NCI-H69 (cell line): ENCODE measurements around the gene ATF1.
"Not testable (repeated sequence)": the region's sequence is repeated elsewhere in the genome, so short reads cannot be mapped to it uniquely, and the experiment has no call there.

Experiments
- DNase-seq: peaks from one replicate; lab custom pipeline; 2025; lab: John Stamatoyannopoulos, UW

ATF1 gene

DNA sequence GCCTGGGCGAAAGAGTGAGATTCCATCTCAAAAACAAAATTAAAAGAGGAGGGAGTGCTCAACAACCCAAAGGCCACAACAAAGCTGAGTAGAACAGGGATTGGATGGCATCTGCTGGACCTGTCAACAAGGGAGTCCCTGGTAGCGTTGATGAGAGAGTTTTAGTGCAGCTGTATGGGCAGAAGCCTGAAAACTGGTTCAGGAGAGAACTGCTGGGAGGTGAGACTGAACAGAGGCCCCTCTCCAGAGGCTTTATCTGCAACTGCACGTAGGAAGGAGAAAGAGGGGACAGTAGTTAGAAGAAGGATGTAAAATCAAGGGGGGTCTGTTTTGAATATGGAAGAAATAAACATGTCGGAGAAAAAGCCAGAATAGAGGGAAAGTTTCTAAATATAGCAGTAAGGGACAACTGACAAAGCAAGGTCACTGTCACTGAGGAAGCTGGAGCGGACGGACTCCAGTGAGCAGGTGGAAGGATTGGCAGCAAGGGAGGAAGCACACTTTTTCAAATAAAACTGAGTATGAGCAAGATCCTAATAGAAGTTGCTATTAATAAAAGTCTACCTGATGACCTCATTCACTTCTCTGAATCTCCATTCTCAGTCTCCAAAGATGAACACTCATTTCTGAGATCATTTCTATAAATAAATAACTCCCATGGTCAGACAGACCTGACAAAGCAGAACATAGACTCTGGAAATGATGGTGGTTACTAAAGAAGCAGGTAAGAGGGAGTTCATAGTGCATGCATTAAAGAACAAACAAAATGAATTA lies 11.8 kb upstream of the ATF1 start:
- no peak for DNase-seq

DNA sequence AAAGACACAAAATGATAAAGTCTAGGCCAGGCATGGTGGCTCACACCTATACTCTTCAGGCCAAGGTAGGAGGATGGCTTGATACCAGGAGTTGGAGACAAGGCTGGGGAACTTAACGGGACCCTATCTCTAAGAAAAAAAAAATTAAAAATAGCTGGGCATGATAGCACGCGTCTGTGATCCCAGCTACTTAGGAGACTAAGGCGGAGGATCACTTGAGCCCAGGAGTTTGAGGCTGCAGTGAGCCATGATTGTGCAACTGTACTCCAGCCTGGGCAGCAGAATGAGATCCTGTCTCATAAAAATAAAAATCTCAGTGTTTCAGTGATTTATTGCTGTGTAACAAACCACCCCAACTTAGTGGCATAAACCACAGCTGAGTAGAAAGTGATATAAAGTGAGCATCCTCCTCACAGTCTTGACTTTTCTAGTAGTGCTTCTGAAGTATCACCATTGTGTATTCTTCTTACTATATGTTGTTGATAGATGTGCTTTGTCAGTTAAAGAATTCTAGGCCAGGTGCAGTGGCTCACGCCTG lies 10.6 kb upstream of the ATF1 start:
- no peak for DNase-seq

DNA sequence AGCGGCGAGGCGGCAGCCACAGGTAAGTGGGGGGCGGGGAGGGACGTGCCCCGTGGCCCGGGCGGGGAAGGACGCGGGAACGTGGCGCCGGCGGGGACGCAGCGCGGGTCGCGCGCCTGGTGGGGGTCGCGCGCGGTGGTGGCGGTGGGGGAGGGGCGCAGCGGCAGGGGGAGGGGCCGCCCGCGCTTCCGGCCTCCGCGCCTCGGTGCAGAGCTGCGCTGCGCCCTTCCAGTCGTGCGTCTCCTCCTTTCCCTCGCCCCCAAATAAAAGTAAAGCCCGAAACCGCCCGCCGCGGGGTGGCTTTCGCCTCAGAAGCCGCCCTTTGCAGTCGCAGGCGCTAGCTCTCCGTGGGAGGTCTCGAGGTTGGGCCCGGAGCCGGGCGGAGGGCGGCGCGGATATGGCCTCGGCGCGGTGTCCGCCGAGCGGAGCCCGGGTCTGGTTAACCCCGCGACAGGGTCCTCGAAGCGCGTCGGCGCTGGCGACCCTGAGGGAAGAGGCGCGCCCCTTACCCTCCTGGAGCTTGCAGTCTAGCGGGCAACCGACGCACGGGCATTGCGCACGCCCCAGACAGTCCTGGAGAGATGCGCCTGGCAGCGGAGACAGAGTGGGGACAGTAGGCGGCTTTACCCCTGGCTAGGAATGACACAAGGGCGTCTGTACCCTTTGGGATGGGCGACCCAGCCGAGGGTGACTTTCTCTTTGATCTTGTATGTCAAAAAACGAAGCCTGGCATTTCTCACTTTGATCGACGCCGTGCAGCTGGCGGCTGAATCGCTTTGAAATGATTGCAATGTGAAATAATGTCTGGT lies 589 bp downstream of the ATF1 start:
- peak; percentile 88 for DNase-seq

DNA sequence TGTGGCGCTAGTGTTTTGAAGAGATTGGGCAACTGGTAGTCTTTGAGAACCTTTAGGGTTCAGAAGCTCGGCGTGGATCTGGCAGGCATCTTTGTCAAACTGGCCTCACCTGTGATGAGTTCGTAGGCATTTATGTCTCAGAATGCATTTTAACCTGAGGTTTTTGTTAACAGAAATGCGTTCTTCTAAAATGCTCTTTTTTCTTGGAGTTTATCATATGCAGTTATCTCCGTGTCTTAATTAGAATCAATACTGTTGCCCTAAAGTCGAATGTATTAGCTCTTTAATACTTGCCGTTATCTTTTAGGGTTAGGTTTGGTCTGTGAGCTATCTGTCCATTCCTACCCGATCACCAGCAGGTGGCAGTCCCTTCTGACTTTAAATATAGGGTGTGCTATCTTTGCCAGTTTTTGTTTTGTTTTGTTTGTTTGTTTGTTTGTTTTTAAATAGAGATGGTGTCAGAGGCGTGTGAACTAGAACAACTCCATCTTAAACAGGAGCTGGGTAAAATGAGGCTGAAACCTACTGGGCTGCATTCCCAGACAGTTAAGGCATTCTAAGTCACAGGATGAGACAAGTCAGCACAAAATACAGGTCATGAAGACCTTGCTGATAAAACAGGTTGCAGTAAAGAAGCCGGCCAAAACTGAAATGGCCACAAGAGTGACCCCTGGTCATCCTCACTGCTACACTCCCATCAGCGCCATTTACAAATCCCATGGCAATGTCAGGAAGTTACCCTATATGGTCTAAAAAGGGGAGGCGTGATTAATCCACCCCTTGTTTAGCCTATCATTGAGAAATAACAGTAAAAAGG lies 1.4 kb downstream of the ATF1 start:
- peak; percentile 68 for DNase-seq

DNA sequence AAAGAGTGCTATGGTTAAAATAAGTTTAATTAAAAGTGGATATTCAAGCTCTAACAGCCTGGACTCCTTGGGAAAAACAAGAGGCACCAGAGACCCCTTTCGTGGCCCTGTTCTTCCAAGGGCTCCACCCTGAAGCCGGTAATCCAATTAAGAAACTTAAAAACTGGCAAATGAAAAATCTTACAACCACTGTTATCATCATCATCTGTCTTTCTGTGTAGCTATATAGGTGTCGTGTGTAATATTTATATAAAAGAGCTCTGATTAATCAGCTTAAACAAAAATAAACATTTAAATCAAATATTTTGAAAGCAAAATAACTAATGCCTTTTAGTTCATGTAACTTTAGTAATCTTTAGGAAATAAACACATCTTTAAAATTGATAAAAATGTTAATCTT lies 4.5 kb downstream of the ATF1 start:
- DNase-seq: no peak

DNA sequence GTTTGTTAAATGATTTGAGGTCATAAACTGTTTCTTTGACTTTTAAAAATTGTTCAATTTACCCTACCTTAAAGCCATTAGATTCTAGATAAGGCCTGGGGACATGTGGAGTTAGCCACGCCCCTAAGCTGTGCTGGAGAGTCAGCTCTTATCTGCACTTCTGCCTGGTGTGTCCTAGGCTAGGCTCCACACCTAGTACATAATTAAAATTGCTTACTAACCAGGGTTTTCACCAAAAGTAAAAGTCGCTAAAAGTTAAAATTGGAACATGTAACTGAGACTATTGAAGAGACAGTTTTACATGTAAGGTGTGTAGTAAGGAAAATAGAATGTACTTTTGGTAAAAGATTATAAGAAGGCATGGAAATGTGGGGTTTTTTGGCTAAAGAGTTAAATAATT lies 4.9 kb downstream of the ATF1 start:
- not testable (repeated sequence) for DNase-seq

DNA sequence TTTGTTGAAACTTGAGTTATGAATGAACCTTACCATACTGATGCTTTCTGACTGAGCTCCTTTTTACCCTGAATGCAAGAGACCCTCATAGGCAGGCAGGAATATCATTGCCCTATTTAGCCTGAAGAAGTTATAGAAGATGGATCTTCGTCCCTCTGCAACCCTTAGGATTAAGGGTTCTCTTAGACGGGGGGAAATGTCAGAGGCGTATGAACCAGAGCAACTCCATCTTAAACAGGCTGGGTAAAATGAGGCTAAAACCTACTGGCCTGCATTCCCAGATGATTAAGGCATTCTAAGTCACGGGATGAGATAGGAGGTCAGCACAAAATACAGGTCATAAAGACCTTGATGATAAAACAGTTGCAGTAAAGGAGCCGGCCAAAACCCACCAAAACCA lies 7.5 kb downstream of the ATF1 start:
- no peak for DNase-seq

DNA sequence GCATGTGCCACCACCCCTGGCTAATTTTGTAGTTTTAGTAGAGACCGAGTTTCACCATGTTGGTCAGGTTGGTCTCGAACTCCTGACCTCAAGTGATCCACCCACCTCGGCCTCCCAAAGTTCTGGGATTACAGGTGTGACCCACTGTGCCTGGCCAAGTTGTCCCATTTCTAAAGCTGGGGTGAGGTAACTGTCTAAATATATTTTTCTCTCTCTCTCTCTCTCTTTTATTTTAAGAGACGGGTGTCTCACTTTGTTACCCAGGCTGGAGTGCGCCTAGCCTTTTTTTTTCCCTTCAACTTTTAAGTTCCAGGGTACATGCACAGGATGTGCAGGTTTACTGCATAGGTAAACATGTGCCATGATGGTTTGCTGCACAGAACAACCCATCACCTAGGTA lies 8.6 kb downstream of the ATF1 start:
- DNase-seq: no peak

DNA sequence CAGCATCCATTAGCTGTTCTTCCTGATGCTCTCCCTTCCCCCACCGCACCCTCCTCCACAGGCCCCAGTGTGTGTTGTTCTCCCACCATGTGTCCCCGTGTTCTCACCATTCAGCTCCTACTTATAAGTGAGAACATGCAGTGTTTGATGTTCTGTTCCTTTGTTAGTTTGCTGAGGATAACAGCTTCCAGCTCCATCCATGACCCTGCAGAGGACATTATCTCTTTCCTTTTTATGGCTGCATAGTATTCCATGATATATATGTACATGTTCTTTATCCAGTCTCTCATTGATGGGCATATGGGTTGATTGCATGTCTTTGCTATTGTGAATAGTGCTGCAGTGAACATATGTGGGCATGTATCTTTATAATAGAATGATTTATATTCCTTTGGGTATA lies 9.0 kb downstream of the ATF1 start:
- no peak for DNase-seq

DNA sequence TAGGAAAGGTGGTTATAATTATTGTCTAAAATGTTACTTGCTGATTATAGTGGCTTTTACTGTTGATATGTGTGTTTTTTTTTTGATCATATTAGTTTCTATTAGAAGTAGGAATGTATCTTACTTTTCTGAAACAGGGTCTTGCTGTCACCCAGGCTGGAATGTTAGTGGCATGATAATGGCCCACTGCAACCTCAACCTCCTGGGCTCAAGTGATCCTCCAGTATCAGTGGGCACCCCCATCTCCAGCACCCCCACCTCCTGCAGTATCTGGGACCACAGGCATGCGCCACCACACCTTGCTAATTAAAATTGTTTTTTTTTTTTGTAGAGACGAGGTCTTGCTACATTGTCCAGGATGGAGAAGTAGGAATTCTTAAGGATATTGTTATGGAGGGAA lies 11.3 kb downstream of the ATF1 start:
- DNase-seq: no peak

DNA sequence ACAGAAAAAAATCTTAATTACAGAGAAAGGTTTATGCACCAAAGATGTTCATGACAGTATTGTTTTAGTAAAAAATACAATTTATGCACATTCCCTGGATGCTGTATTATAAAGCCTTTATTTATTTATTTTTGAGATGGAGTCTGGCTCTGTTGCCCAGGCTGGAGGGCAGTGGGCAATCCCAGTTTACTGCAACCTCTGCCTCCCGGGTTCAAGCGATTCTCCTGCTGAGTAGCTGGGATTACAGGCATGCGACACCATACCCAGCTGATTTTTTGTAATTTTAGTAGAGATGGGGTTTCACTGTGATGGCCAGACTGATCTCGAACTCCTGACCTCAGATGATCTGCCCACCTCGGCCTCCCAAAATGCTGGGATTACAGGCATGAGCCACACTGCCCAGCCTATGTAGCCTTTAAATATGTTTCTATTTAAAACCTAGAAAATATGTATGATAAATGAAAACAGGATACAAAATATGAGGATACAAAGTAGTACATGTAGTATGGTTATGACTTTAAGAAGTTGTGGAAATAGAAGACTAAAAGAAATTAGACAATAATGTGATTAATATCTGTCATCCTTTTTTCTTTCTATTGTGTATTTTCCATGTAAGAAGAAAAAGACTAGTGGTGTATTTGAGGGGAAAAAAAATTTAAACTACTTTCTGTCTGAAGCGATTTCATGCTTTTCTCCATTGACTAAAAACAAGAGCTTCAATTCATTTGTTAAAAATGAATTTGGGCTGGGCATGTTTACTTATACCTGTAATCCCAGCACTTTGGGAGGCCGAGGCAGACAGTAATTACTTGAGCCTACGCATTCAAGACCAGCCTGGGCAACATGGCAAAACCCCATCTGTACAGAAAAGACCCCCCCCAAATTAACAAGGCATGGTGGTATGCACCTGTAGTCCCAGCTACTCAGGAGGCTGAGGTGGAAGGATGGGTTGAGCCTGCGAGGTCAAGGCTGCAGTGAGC lies 13.1 kb downstream of the ATF1 start:
- no peak for DNase-seq

DNA sequence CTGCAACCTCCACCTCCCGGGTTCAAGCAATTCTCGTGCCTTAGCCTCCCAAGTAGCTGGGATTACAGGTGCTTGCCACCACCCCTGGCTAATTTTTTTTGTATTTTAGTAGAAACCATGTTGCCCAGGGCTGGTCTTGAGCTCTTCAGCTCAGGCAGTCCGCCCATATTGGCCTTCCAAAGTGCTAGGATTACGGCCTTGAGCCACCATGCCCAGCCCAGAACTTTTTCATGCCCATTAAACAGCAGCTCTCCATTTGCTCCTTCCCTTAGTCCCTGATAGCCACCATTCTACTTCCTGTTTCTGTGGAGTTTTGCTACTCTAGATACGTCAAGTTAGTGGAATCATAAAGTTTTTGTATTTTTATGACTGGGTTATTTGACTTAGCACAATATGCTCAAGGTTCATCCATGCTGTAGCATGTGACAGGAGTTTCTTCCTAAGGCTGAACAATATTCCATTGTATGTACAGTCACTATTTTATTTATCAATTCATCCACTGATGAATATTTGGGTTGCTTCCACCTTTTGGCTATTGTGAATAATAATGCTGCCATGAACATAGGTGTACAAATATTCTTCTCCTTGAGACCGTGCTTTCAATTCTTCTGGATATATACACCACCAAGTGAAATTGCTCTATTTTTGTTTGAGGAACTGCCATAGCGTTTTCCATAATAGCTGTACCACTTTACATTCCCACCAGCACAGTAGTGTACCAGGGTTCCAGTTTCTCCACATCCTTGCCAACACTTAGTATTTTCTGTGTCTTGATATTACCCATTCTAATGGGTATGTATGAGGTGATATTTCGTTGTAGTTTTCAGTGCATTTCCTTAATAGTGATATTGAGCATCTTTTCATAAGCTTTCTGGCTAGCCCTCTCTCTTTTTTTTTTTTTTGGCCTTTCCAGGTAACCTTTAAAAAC lies 15.0 kb downstream of the ATF1 start:
- no peak for DNase-seq

DNA sequence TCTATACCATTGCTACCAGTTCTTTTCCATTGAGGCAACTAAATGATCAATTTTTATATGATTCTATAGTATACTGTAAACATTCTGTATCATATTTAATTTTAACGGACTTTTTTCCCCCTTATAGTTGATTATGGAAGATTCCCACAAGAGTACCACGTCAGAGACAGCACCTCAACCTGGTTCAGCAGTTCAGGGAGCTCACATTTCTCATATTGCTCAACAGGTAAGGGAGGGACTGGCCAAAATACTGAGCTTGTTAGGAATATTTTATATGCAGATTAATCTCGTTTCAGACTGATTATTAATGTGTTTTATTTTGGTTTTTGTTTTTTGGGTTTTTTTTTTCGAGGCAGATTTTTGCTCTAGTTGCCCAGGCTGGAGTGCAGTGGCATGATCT lies 16.1 kb downstream of the ATF1 start:
- DNase-seq: no peak

DNA sequence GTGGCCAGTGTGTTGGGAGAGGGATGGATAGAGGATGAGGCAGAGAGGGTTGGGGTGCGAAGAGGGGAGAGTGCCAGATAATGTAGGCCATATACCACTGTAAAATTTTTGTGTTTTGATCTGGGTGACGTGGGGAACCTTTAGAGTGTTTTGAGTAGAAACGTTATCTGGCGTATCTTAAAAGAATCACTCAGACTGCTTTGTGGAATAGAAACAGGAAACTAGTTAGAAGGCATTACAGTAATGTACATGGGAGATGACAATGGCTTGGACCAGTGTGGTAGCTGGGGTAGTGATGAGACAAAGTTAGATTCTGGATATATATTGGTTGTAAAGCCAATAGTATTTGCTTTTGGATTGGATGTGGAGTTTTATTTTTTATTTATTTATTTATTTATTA lies 20.6 kb downstream of the ATF1 start:
- no peak for DNase-seq

DNA sequence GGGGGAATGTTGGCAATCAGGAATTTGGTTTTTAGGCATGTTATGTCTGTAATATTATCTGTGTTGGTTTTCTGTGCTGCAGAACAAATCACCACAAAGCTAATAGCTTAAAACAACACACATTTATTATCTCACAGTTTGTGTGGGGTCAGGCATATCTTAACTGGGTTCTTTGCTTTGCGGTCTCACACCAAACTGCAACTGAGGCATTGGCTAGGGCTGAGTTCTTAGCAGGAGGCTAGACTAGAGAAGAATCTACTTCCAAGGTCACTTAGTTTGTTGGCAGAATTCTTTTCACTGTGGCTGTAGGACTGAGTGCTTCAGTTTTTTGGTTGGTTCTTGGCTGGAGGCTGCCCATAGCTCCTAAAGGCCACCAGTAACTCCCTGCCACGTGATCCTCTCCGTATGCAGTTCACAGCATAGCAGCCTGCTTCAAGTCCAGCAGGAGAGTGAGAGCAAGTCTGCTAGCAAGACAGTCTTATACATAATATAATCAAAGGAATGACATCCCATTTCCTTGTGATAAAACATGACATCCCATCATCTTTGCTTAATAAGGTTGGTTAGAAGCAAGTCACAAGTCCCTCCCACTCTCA lies 21.6 kb downstream of the ATF1 start:
- no peak for DNase-seq

DNA sequence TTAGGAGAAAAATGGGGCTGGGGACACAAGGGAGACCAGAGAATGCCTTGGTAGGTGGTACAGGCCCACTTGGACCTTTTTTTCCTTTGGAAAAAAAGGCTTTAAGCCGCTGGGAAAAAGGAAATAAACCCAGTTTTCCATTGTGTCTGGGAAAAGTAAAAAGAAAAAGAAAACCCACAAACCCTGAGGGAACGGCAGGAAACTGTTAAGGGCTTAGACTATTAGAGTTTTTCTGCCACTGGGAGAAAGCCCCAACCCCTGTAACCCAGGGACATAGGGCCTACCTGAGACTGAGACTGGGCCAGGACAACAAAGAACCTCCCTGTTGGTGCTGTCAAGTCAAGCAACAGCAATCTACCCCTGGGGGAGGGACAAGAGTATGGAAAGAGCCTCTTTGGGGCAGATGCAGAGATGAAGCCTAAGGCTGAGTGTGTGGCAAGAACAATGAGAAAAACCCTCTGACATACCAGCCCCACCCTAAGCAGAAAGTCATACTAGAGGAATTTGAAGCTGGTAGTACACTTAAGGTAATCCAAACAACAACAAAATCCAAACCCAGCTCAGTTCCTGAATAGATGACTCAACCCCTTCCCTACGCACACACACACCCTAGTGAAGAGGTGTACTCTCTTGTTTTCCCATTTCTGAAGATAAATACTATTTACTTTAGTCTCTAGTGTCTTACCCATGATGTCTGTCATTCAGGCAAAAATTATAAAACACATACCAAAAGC lies 22.8 kb downstream of the ATF1 start:
- no peak for DNase-seq

DNA sequence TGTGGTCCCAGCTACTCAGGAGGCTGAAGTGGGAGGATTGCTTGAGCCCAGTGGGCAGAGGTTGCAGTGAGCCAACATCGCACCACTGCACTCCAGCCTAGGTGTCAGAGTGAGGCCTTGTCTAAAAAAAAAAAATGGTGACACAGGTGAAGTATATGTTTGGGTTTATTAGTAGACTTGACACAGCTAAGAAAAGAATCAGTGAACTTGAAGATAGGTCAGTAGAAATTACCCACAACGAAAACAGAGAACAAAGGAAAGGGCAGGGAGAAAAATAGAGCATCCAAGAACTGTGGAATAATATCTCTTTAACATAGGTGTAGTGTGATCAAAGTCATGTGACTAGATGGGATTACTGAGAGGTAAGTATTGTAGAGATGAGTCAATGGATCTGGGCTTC lies 23.7 kb downstream of the ATF1 start:
- no peak for DNase-seq

DNA sequence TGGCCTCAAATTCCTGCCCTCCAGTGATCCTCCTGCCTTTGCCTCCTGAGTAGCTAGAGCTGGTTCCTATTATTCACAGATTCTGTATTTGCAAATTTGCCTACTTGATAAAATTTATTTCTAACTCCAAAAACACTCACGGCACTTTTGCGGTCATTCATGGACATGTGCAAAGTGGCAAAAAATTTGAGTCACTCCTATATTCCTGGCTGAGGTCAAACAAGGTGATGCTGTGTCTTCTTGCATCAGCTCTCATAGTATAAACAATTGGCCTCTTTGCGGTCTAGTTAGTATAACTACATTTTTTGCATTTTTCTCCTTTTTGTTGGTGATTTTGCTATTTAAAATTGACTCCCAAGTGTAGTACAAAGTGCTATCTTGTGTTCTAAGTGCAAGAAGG lies 24.7 kb downstream of the ATF1 start:
- DNase-seq: no peak

DNA sequence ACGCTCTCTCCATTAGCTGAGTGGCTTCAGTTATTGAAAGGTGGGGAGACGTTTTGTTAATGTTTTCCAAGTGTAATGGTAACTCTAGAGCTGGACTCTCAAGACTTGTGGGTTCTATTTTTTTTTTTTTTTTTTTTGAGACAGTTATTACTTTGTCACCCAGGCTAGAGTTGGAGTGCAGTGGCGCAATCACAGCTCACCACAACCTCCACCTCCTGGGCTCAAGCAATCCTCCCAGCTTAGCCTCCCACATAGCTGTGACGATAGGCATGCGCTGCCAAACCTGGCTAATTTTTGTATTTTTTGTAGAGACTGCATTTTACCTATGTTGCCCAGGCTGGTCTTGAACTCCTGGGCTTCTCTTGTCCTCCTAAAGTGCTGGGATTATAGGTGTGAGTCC lies 26.2 kb downstream of the ATF1 start:
- DNase-seq: no peak
